NOMO-1 (cell line): Measurements from ENCODE around the gene POLR3GL.

Source experiments
- DNase-seq, 2 experiments: peaks; one replicate each; lab custom pipeline; 2025; ENCODE audit not compliant: unreplicated experiment in 2 of 2; lab: John Stamatoyannopoulos, UW

Gene POLR3GL

GRCh38 chr1:145972580-145972979 is 8.1 kb downstream of the POLR3GL start:
- no peak for DNase-seq

- no peak for DNase-seq
Measured at GRCh38 chr1:145974721-145975120, 10.2 kb downstream of the POLR3GL start.

GRCh38 chr1:145975216-145975615 is 10.7 kb downstream of the POLR3GL start:
- no peak for DNase-seq

- no peak for DNase-seq
Measured at GRCh38 chr1:145977016-145977415, 12.5 kb downstream of the POLR3GL start.

GRCh38 chr1:145977486-145978470 is 13.3 kb downstream of the POLR3GL start:
- DNase-seq: peak; percentile 71 to 83

- DNase-seq: no peak
Measured at GRCh38 chr1:145978471-145978853, 14.0 kb downstream of the POLR3GL start.

- peak; percentile 87 to 97 for DNase-seq
Measured at GRCh38 chr1:145978854-145979745, 14.6 kb downstream of the POLR3GL start.

GRCh38 chr1:145979746-145980456 is 15.4 kb downstream of the POLR3GL start:
- peak; percentile 79 to 91 for DNase-seq

- DNase-seq: no peak
Measured at GRCh38 chr1:145980457-145980994, 16.0 kb downstream of the POLR3GL start.

GRCh38 chr1:145982010-145982723 is 17.7 kb downstream of the POLR3GL start:
- DNase-seq: no peak

- DNase-seq: peak in 1 of 2 experiments; percentile 21
Measured at GRCh38 chr1:145983206-145983675, 18.8 kb downstream of the POLR3GL start.

- no peak for DNase-seq
Measured at GRCh38 chr1:145983960-145984830, 19.7 kb downstream of the POLR3GL start.

- no peak for DNase-seq
Measured at GRCh38 chr1:145985129-145985501, 20.6 kb downstream of the POLR3GL start.

GRCh38 chr1:145985502-145986439 is 21.3 kb downstream of the POLR3GL start:
- peak; percentile 65 to 85 for DNase-seq

GRCh38 chr1:145986551-145986950 is 22.1 kb downstream of the POLR3GL start:
- DNase-seq: no peak

GRCh38 chr1:145987926-145988325 is 23.4 kb downstream of the POLR3GL start:
- no peak for DNase-seq

GRCh38 chr1:145988773-145989172 is 24.3 kb downstream of the POLR3GL start:
- no peak for DNase-seq
